Astrocyte of the spinal cord (primary cell): ENCODE results near the gene KCNS3.

Experiments used
- DNase-seq: peaks from one replicate; pipeline ENCODE4 v3.0.0; 2011; ENCODE audit warnings: low read depth, low spot score
- H3K4me3 ChIP-seq: 2 replicates; pipeline ENCODE4 v1.5.1; 2011; ENCODE audit warnings: low read depth, mild to moderate bottlenecking, low read length, moderate library complexity
- in situ Hi-C: cut with HindIII; loops from 2 replicates; pipeline ENCODE4 v1.10.0; 2017; ENCODE audit warnings: low sequenced_read_pairs
- TF ChIP-seq, protein P1 (sequence below): IDR thresholded peaks from 2 replicates; pipeline ENCODE4 v1.5.1; 2012; ENCODE audit warnings: low read depth, mild to moderate bottlenecking, low read length, inconsistent platforms

The KCNS3 gene

DNA sequence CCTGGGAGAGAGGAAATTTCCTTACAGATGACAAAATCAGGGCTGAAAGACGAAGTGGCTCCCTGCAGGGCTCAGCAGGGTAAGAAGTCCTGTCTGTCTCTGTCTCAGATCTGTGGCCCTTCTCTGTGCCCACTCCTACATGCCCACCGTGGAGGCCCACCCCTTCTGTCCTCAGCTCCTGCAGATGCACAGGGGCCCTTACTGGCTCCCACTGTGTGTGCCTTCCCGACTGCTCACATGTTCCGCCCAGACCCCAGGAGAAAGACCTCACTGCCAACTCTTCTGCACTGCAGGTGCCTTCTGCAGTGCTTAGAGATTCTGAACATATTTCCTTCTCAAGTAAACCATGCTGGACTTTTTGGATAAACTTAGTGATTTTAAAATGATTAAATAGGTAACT lies 1.9 kb upstream of the KCNS3 start:
- no peak overlapping the region for H3K4me3 ChIP-seq
- in situ Hi-C loops, result no loop called here
- TF ChIP-seq, protein P1, sequence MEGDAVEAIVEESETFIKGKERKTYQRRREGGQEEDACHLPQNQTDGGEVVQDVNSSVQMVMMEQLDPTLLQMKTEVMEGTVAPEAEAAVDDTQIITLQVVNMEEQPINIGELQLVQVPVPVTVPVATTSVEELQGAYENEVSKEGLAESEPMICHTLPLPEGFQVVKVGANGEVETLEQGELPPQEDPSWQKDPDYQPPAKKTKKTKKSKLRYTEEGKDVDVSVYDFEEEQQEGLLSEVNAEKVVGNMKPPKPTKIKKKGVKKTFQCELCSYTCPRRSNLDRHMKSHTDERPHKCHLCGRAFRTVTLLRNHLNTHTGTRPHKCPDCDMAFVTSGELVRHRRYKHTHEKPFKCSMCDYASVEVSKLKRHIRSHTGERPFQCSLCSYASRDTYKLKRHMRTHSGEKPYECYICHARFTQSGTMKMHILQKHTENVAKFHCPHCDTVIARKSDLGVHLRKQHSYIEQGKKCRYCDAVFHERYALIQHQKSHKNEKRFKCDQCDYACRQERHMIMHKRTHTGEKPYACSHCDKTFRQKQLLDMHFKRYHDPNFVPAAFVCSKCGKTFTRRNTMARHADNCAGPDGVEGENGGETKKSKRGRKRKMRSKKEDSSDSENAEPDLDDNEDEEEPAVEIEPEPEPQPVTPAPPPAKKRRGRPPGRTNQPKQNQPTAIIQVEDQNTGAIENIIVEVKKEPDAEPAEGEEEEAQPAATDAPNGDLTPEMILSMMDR, result no peak
- DNase-seq, result no peak

DNA sequence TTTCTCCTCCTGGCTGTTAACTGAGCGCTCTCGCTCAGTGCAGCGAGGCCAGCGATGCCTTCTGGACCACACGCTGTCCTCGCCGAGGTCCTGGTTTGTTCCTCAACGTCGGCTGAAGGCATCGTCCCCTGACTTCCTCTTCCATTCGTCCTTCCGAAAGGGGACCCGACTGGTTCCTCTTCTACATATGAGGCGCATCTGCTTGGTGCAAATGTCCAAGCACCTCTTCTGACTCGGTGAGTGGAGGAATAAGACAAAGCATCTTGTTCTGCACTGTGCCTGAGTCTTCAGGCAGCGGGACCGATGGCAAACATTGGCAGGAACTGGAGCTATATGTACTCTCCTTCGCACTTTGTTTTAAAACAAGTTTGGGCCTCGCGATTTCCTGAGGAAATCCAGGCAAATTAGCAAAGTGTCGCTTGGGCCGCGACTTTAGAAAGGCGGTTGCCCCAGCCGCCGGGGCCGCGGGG lies 621 bp upstream of the KCNS3 start:
- TF ChIP-seq, protein P1, result no peak
- peak; percentile 20 for DNase-seq
- peak overlapping the region; percentile 62 for H3K4me3 ChIP-seq
- in situ Hi-C loops, result no loop called here

DNA sequence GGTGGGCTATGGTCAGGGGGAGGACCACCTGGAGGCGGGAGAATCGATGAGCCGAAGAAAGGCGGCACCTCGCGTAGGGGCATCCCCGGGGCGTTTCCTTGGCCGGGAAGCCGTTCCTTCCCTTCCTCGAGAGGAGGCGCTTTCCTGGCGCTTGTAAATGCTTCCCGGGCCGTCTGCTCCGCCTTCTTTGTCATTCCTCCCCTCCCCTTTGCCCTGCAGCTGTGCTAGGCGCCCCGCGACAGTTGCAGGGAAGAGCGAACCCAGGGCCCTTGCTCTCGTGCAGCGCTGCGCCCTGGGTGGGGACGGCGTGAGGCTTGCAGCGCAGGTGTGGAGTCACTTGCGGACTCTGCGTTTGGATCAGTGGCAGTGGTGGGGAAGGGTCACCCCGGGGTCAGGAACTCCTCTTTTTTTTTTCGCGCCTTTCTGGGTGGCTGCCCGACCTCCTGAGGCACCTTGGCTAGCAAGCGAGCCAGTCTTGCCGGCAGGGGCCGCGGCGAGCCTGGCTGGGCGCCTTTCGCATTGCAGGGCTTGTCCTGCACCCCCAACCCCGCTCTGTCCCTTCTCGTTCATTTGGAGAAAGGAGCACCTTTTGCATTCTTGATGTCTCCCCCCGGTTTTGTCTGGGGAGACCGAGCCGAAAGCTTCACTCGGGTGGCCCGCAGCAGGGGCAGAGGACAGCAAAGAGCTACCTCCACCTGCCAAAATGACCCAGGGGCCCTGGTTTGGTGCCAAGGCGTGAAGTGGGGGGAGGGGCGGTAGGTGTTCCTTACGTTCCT lies 858 bp downstream of the KCNS3 start:
- in situ Hi-C loops, result no loop called here
- H3K4me3 ChIP-seq, result peak overlapping the region; percentile 62
- TF ChIP-seq, protein P1, result peak; percentile 33
- peak; percentile 66 for DNase-seq

DNA sequence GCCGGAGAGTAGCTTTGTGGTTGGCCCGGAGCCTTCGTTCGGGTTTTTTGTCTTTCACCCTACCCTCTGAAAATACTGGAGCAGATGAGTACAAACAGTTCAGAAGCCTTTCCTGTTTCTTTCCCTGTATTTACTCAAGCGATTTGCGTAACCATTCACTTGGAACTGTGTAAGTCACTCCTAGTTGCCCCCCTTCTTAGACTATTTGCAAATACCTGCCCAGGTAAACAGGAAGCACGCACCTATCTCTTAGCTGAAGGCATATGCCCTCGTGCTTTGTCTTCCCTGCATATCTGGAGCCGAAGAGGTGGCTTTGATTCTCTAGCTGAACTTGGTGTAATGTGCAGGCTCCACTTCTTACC lies 1.4 kb downstream of the KCNS3 start:
- no peak for DNase-seq
- in situ Hi-C loops, result no loop called here
- TF ChIP-seq, protein P1, result no peak
- peak overlapping the region; percentile 62 for H3K4me3 ChIP-seq

DNA sequence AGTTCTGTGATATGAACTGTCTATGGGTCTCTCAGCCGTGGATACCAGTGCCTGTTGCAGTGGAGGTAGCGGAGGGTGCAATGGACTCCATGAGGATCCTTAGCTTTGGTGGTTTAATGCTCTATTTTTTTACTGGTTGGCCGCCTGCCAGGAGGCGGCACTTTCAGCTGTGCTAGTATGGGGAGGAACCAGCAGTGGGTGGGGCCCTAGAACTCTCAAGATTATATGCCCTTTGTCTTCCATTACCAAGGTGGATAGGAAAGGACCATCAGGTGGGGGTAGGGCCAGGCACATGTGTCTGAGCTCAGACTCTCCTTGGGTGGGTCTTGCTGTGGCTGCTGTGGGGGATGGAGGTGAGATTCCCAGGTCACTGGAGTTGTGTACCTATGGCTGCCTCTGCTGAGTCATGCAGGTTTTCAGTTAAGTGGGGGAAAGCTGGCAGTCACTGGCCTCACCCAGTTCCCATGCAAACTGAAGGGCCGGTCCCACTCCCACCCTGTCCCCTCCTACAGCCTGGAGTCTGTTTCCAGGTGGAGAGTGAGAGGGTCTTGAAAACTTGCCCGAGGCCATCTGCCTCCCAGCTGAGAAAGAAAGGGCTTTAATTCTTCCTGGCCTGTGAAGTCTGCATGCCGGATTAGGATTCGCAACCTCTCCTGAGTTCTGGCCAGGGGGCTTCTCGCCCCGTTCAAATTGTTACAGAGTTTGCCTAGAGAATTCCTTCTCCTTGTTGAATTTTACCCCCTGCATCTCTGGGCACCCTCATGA lies 14.5 kb downstream of the KCNS3 start:
- no peak overlapping the region for H3K4me3 ChIP-seq
- TF ChIP-seq, protein P1, result no peak
- no peak for DNase-seq
- in situ Hi-C loops, result no loop called here

DNA sequence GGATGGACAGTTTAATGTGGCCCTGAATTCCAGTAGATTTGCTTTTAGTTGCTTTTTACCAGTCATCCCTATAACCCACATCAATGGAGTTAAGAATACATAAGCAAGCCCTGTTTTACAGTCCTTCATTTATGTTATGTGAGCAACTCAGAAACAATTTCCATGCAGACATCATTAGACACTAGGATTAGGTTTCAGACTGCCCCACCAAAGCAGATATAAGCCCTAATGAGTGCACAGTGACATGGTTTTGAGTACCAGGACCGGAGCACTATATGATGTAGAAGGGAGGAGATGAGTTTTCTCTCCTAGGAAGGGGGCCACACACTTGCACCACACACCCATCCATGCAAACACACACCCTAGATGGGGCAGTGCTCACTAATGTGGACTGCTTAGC lies 15.5 kb downstream of the KCNS3 start:
- TF ChIP-seq, protein P1, result no peak
- no peak for DNase-seq
- in situ Hi-C loops, result no loop called here
- no peak overlapping the region for H3K4me3 ChIP-seq
